ENCODE results near the gene CDH4.

CDH4 gene

GRCh38 chr20:61483336-61484067 is 231.4 kb downstream of the CDH4 start:
- no peaks in the 10 kb centered on the region for H3K9me3 ChIP-seq
- H3K4me3 ChIP-seq: no peak overlapping the region
- H3K4me1 ChIP-seq: no peaks in the 10 kb centered on the region
- DNase-seq (ENCODE audit: low spot score in 2 of 2): no peak
- no peaks in the 10 kb centered on the region for H3K36me3 ChIP-seq (replicated peaks)
- in situ Hi-C loops (cut with MboI; ENCODE audit: low sequenced_read_pairs): no loop called here
- no peaks in the 10 kb centered on the region for H3K27me3 ChIP-seq (ENCODE audit: low read depth)

- Histone ChIP-seq H3K36me3 (replicated peaks) (no peaks in the 10 kb centered on the region), H3K4me1 (no peaks in the 10 kb centered on the region), H3K4me3 (no peak overlapping the region), H3K27me3 (ENCODE audit: low read depth) (no peaks in the 10 kb centered on the region), H3K9me3 (no peaks in the 10 kb centered on the region)
- in situ Hi-C loops (cut with MboI; ENCODE audit: low sequenced_read_pairs): no loop called here
- DNase-seq (ENCODE audit: low spot score in 2 of 2): no peak
Measured at GRCh38 chr20:61486198-61486597, 234.1 kb downstream of the CDH4 start.

- in situ Hi-C loops (cut with MboI; ENCODE audit: low sequenced_read_pairs): no loop called here
- DNase-seq (ENCODE audit: low spot score in 2 of 2): no peak
- Histone ChIP-seq H3K9me3 (no peaks in the 10 kb centered on the region), H3K27me3 (ENCODE audit: low read depth) (no peaks in the 10 kb centered on the region), H3K4me3 (no peak overlapping the region), H3K36me3 (replicated peaks) (no peaks in the 10 kb centered on the region), H3K4me1 (no peaks in the 10 kb centered on the region)
Measured at GRCh38 chr20:61487346-61487996, 235.4 kb downstream of the CDH4 start.

GRCh38 chr20:61487997-61488371 is 235.9 kb downstream of the CDH4 start:
- Histone ChIP-seq H3K9me3 (no peaks in the 10 kb centered on the region), H3K4me1 (no peaks in the 10 kb centered on the region), H3K4me3 (no peak overlapping the region), H3K36me3 (replicated peaks) (no peaks in the 10 kb centered on the region), H3K27me3 (ENCODE audit: low read depth) (no peaks in the 10 kb centered on the region)
- no peak for DNase-seq (ENCODE audit: low spot score in 2 of 2)
- in situ Hi-C loops (cut with MboI; ENCODE audit: low sequenced_read_pairs): no loop called here

GRCh38 chr20:61490721-61491120 is 238.7 kb downstream of the CDH4 start:
- Histone ChIP-seq H3K4me3 (no peak overlapping the region), H3K36me3 (replicated peaks) (no peaks in the 10 kb centered on the region), H3K4me1 (no peaks in the 10 kb centered on the region), H3K9me3 (no peaks in the 10 kb centered on the region), H3K27me3 (ENCODE audit: low read depth) (no peaks in the 10 kb centered on the region)
- in situ Hi-C loops (cut with MboI; ENCODE audit: low sequenced_read_pairs): no loop called here
- no peak for DNase-seq (ENCODE audit: low spot score in 2 of 2)

GRCh38 chr20:61492065-61492464 is 240.0 kb downstream of the CDH4 start:
- in situ Hi-C loops (cut with MboI; ENCODE audit: low sequenced_read_pairs): no loop called here
- Histone ChIP-seq H3K36me3 (replicated peaks) (no peaks in the 10 kb centered on the region), H3K9me3 (no peaks in the 10 kb centered on the region), H3K4me1 (no peaks in the 10 kb centered on the region), H3K4me3 (no peak overlapping the region), H3K27me3 (ENCODE audit: low read depth) (no peaks in the 10 kb centered on the region)
- DNase-seq (ENCODE audit: low spot score in 2 of 2): no peak

- H3K4me3 ChIP-seq: no peak overlapping the region
- no peaks in the 10 kb centered on the region for H3K9me3 ChIP-seq
- H3K4me1 ChIP-seq: no peaks in the 10 kb centered on the region
- no peaks in the 10 kb centered on the region for H3K27me3 ChIP-seq (ENCODE audit: low read depth)
- in situ Hi-C loops (cut with MboI; ENCODE audit: low sequenced_read_pairs): no loop called here
- no peaks in the 10 kb centered on the region for H3K36me3 ChIP-seq (replicated peaks)
- DNase-seq (ENCODE audit: low spot score in 2 of 2): no peak
Measured at GRCh38 chr20:61493798-61494305, 241.8 kb downstream of the CDH4 start.

GRCh38 chr20:61494763-61495575 is 242.9 kb downstream of the CDH4 start:
- no peaks in the 10 kb centered on the region for H3K4me1 ChIP-seq
- H3K9me3 ChIP-seq: no peaks in the 10 kb centered on the region
- no peak overlapping the region for H3K4me3 ChIP-seq
- no peak for DNase-seq (ENCODE audit: low spot score in 2 of 2)
- no peaks in the 10 kb centered on the region for H3K27me3 ChIP-seq (ENCODE audit: low read depth)
- no peaks in the 10 kb centered on the region for H3K36me3 ChIP-seq (replicated peaks)
- in situ Hi-C loops (cut with MboI; ENCODE audit: low sequenced_read_pairs): no loop called here

- H3K4me3 ChIP-seq: no peak overlapping the region
- H3K4me1 ChIP-seq: no peaks in the 10 kb centered on the region
- H3K9me3 ChIP-seq: no peaks in the 10 kb centered on the region
- no peaks in the 10 kb centered on the region for H3K36me3 ChIP-seq (replicated peaks)
- DNase-seq (ENCODE audit: low spot score in 2 of 2): no peak
- in situ Hi-C loops (cut with MboI; ENCODE audit: low sequenced_read_pairs): no loop called here
- H3K27me3 ChIP-seq (ENCODE audit: low read depth): no peaks in the 10 kb centered on the region
Measured at GRCh38 chr20:61497029-61497627, 245.1 kb downstream of the CDH4 start.

GRCh38 chr20:61499859-61500554 is 247.9 kb downstream of the CDH4 start:
- H3K27me3 ChIP-seq (ENCODE audit: low read depth): no peaks in the 10 kb centered on the region
- in situ Hi-C loops (cut with MboI; ENCODE audit: low sequenced_read_pairs): no loop called here
- no peak for DNase-seq (ENCODE audit: low spot score in 2 of 2)

GRCh38 chr20:61500791-61501321 is 248.8 kb downstream of the CDH4 start:
- in situ Hi-C loops (cut with MboI; ENCODE audit: low sequenced_read_pairs): no loop called here
- H3K36me3 ChIP-seq (replicated peaks): no peaks in the 10 kb centered on the region
- H3K4me1 ChIP-seq: no peaks in the 10 kb centered on the region
- H3K4me3 ChIP-seq: no peak overlapping the region
- no peaks in the 10 kb centered on the region for H3K27me3 ChIP-seq (ENCODE audit: low read depth)
- H3K9me3 ChIP-seq: no peaks in the 10 kb centered on the region
- DNase-seq (ENCODE audit: low spot score in 2 of 2): no peak

More at GRCh38 chr20:61499859-61500554, 247.9 kb downstream of the CDH4 start:
- no peak overlapping the region for H3K4me3 ChIP-seq
- H3K36me3 ChIP-seq (replicated peaks): no peaks in the 10 kb centered on the region
- no peaks in the 10 kb centered on the region for H3K4me1 ChIP-seq
- H3K9me3 ChIP-seq: no peaks in the 10 kb centered on the region

- H3K4me1 ChIP-seq: no peaks in the 10 kb centered on the region
- no peaks in the 10 kb centered on the region for H3K36me3 ChIP-seq (replicated peaks)
- no peak for DNase-seq (ENCODE audit: low spot score in 2 of 2)
- no peaks in the 10 kb centered on the region for H3K9me3 ChIP-seq
- H3K4me3 ChIP-seq: no peak overlapping the region
- in situ Hi-C loops (cut with MboI; ENCODE audit: low sequenced_read_pairs): no loop called here
- no peaks in the 10 kb centered on the region for H3K27me3 ChIP-seq (ENCODE audit: low read depth)
Measured at GRCh38 chr20:61502433-61502832, 250.4 kb downstream of the CDH4 start.

- no peaks in the 10 kb centered on the region for H3K27me3 ChIP-seq (ENCODE audit: low read depth)
- H3K4me3 ChIP-seq: no peak overlapping the region
- no peaks in the 10 kb centered on the region for H3K36me3 ChIP-seq (replicated peaks)
- DNase-seq (ENCODE audit: low spot score in 2 of 2): no peak
- in situ Hi-C loops (cut with MboI; ENCODE audit: low sequenced_read_pairs): no loop called here
- H3K9me3 ChIP-seq: no peaks in the 10 kb centered on the region
- no peaks in the 10 kb centered on the region for H3K4me1 ChIP-seq
Measured at GRCh38 chr20:61503106-61503505, 251.0 kb downstream of the CDH4 start.

Measured in HAP-1 (cell line).